Transverse colon (tissue), 4 donors: Measurements from ENCODE around the gene STAM. TPM values are rescaled to one million over a fixed set of nuclear protein-coding genes. Genes with fewer than 3 reads are reported as not detected.

ENCODE experiments used
- DNase-seq: peaks from one replicate; pipeline ENCODE4 v3.0.0-alpha.2; 2019
- H3K27ac ChIP-seq, 4 donors: fragments of 200-600 bp; sonication (generic); 2 replicates each; pipeline ENCODE4 v1.5.1; 2016 to 2018; ENCODE audit warnings: inconsistent platforms in 4 of 4
- H3K27me3 ChIP-seq: fragments of 200-600 bp; sonication (generic); 2 replicates; pipeline ENCODE4 v1.5.1; 2017; ENCODE audit warnings: inconsistent platforms
- H3K36me3 ChIP-seq, 4 donors: fragments of 200-600 bp; sonication (generic); 2 replicates each; pipeline ENCODE4 v1.5.1; 2017 to 2019; ENCODE audit warnings: inconsistent platforms in 4 of 4
- H3K4me1 ChIP-seq, 4 donors: fragments of 200-600 bp; sonication (generic); 2 replicates each; pipeline ENCODE4 v1.5.1; 2017 to 2020; ENCODE audit warnings: inconsistent platforms in 4 of 4
- H3K4me3 ChIP-seq, 4 donors: fragments of 200-600 bp; sonication (generic); 1 replicate in 1 of 4; 2 replicates in 3 of 4; pipeline versions ENCODE4 v1.5.1 to v1.6.1; 2017 to 2019; ENCODE audit warnings: inconsistent platforms in 4 of 4
- H3K9me3 ChIP-seq, 2 donors: fragments of 200-600 bp; sonication (generic); 2 replicates each; pipeline ENCODE4 v1.5.1; 2017 to 2019; ENCODE audit warnings: inconsistent platforms in 2 of 2
- CTCF ChIP-seq, 5 experiments: fragments of 200-600 bp in 3 of 5; fragments of 450-650 bp in 2 of 5; sonication (generic) in 3 of 5; IDR thresholded peaks; 1 replicate in 2 of 5; 2 replicates in 3 of 5; pipeline ENCODE4 v1.5.1; 2016 to 2017; ENCODE audit warnings: antibody characterized with exemption in 5 of 5, inconsistent platforms in 3 of 5, mild to moderate bottlenecking in 2 of 5, moderate library complexity in 1 of 5
- EP300 ChIP-seq: sonication (generic); formaldehyde crosslinking; IDR thresholded peaks from one replicate; pipeline ENCODE4 v1.6.1; 2017; ENCODE audit warnings: antibody characterized with exemption, low read depth
- POLR2A ChIP-seq: fragments of 450-650 bp; IDR thresholded peaks from one replicate; pipeline ENCODE4 v1.6.1; 2016; ENCODE audit warnings: antibody characterized with exemption, mild to moderate bottlenecking, moderate library complexity
- POLR2AphosphoS5 ChIP-seq, 3 donors: sonication (generic); formaldehyde crosslinking; IDR thresholded peaks; one replicate each; pipeline ENCODE4 v1.6.1; 2016; ENCODE audit warnings: antibody characterized with exemption in 3 of 3
- WGBS, 2 donors: methylation state at CpG; one replicate each; pipeline ENCODE4 v1.1.5; 2018; ENCODE audit warnings: low coverage in 1 of 2; 5-methylcytosine and 5-hydroxymethylcytosine counted together
- in situ Hi-C, 4 donors: fragments of 200-750 bp; cut with MboI; loops; one replicate each; pipeline versions ENCODE4 v1.15.0 to v1.15.1; 2017; ENCODE audit warnings: low sequenced_read_pairs in 3 of 4, low pct_ligation_motif_present in 1 of 4, low pct_unique_long_range_greater_than_20kb in 1 of 4
- intact Hi-C: fragments of 100-400 bp; cut with DNase I; formaldehyde crosslinking; loops from one replicate; pipeline ENCODE4 v1.15.1; 2023; ENCODE audit warnings: low total_unique reads
- total RNA-seq, 4 donors: library from RNA; depleted of rRNA; stranded (reverse); fragments of >200 nt; gene quantifications; one replicate each; pipeline ENCODE4 v1.1.0, GENCODE V29; 2016

The STAM gene
- total RNA-seq, result 10 to 100 TPM in 2 of 4 donors, 1 to 10 TPM in 2; 1.9 to 18.4 (median 9.3) TPM

DNA sequence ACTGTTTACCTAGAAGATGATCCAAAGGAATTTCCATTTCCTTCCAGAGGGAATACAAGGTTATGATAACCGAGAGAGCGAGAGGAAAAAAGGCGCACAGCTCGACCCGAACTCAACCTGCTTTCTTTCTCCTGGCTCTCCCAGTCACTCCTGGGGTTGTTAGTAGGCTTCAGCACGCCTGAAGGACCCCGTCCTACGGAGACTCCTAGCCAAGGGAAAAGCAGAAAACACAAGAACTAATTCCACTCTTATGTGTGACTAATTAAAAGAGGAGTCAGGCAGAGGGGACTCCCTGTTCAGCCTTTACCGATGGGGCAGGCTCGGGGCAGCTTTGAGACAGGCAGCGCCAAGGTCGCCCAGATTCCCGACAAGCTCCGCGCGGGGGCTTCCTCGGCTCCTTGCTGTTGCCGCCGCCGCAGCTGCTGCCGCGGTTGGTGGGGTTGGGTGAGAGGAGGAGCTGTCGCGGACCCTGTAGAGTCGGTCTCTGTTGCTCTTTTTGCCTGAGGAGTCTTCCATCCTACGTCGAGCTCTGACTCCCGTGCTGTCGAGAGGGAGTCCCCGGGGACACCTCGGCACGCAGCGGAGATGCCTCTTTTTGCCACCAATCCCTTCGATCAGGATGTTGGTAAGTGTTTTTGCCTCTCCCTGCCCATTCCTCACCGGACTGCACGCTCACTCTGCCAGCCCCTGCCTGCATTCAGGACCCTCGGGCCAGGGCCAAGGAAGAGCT lies at the start of gene STAM:
TSS of gene STAM (plus strand) at position 397 of the 730 bp plus-strand sequence. CDS start at position 586, 189 bp downstream.
- in situ Hi-C loops, result loop anchor here in 1 of 4 donors (25.0 kb wide), 2 partner anchors 468 to 832 kb away; partner anchors contain the start of gene RSU1
- peak; percentile 55 to 77 (median 65) for TF ChIP-seq POLR2AphosphoS5 (IDR thresholded peaks at IDR 0.05)
- TF ChIP-seq CTCF (IDR thresholded peaks at IDR 0.05), result no peak
- peak; percentile 78 for TF ChIP-seq POLR2A
- TF ChIP-seq EP300, result no peak
- WGBS, 2 donors, result 0% methylated on average over 37 of the region's 37 CpGs; no CpG with 5 or more reads in 1 of the 2 donors
- no peaks in the 10 kb centered on the region for H3K27me3 ChIP-seq
- peaks cover 10 to 38% (median 26%) of the 10 kb centered on the region in 4 donors for H3K4me1 ChIP-seq
- H3K36me3 ChIP-seq, result no peaks in the 10 kb centered on the region
- peak within 1 kb of the TSS; percentile 90 to 98 (median 96) for H3K27ac ChIP-seq
- H3K4me3 ChIP-seq, result peak within 1 kb of the TSS; percentile 63 to 94 (median 80)
- intact Hi-C loops, result no loop called here
- H3K9me3 ChIP-seq, result no peaks in the 10 kb centered on the region
- DNase-seq, result peak; percentile 91

GRCh38 chr10:17597386-17597785 lies 46.6 kb upstream of the STAM start:
- no peak for DNase-seq
- no peak overlapping the region for H3K27ac ChIP-seq
- no peaks in the 10 kb centered on the region for H3K27me3 ChIP-seq
- in situ Hi-C loops (no loop called here), intact Hi-C loops (no loop called here)
- no peaks in the 10 kb centered on the region for H3K9me3 ChIP-seq
- H3K36me3 ChIP-seq, result no peaks in the 10 kb centered on the region
- H3K4me1 ChIP-seq, result no peaks in the 10 kb centered on the region
- 72 to 83% methylated on average over 3 of the region's 3 CpGs for WGBS, 2 donors
- TF ChIP-seq POLR2A (no peak), EP300 (no peak), POLR2AphosphoS5 (IDR thresholded peaks at IDR 0.05) (no peak), CTCF (IDR thresholded peaks at IDR 0.05) (no peak)
- no peak overlapping the region for H3K4me3 ChIP-seq

DNA sequence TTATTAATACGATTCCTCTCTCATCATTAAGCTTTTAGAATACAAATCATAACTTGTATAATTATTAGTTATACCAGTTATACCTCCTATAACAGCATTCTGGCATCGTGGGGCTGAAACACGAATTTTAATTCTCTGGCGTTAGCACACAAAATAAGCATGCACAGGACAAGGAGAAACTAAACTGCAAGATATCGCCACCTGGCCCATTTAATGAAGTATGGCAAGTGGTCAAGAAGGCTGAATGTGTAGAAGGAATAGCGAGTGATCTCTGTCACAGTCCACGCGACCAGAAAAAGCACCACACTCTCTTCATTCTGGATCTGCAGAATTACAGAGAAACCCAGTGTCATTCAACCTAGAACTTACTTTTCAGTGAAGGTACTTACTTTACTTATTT lies 44.9 kb upstream of the STAM start:
- 56 to 66% methylated on average over 7 to 8 of the region's 8 CpGs for WGBS, 2 donors
- Histone ChIP-seq H3K4me3 (no peak overlapping the region), H3K27ac (no peak overlapping the region), H3K4me1 (no peaks in the 10 kb centered on the region), H3K36me3 (no peaks in the 10 kb centered on the region), H3K9me3 (no peaks in the 10 kb centered on the region), H3K27me3 (no peaks in the 10 kb centered on the region)
- DNase-seq, result no peak
- intact Hi-C loops (no loop called here), in situ Hi-C loops (no loop called here)
- no peak for TF ChIP-seq POLR2A
- no peak for TF ChIP-seq EP300
- TF ChIP-seq CTCF (IDR thresholded peaks at IDR 0.05), result peak in 1 of 5 experiments; percentile 11
- TF ChIP-seq POLR2AphosphoS5 (IDR thresholded peaks at IDR 0.05), result no peak

- 83 to 89% methylated on average over 6 of the region's 6 CpGs for WGBS, 2 donors
- no peak for DNase-seq
- Histone ChIP-seq H3K27me3 (no peaks in the 10 kb centered on the region), H3K9me3 (no peaks in the 10 kb centered on the region), H3K36me3 (no peaks in the 10 kb centered on the region), H3K4me1 (peaks cover 0 to 11% (median 6%) of the 10 kb centered on the region in 4 donors), H3K27ac (no peak overlapping the region), H3K4me3 (no peak overlapping the region)
- no peak for TF ChIP-seq EP300
- TF ChIP-seq POLR2AphosphoS5 (IDR thresholded peaks at IDR 0.05), result no peak
- TF ChIP-seq CTCF (IDR thresholded peaks at IDR 0.05), result no peak
- no peak for TF ChIP-seq POLR2A
- in situ Hi-C loops (loop anchor here (5.0 to 25.0 kb wide), 9 partner anchors 131 to 631 kb away; no protein-coding TSS in a partner anchor), intact Hi-C loops (loop anchor here (2.0 kb wide), 1 partner anchor 137 kb away; no protein-coding TSS in a partner anchor)
These were observed 38.0 kb upstream of the STAM start for GRCh38 chr10:17605936-17606335.
